HEK293 (cell line): ENCODE results near the gene RPIA.

Experiments used
- CTCF ChIA-PET: fragments of 350-600 bp; formaldehyde crosslinking; extraction: SDS; loops from one replicate; lab custom pipeline; 2021; ENCODE audit warnings: antibody characterized with exemption; lab: Yijun Ruan, JAX
- POLR2A ChIA-PET: fragments of 300-600 bp; formaldehyde crosslinking; extraction: SDS; loops from one replicate; lab custom pipeline; 2020; ENCODE audit warnings: antibody characterized with exemption, inconsistent platforms; lab: Yijun Ruan, JAX
- H3K27ac ChIP-seq: fragments of 200-500 bp; sonication (Bioruptor generic); 2 replicates; pipeline ENCODE4 v1.5.1; 2014; ENCODE audit warnings: low read depth, low read length, control low read depth, inconsistent platforms; ENCODE audit errors: extremely low read depth
- H3K36me3 ChIP-seq, 2 experiments: fragments of 200-500 bp in 1 of 2; sonication (Bioruptor generic) in 1 of 2; 1 replicate in 1 of 2; 2 replicates in 1 of 2; pipeline ENCODE4 v1.5.1; 2014 to 2017; ENCODE audit warnings: inconsistent platforms in 2 of 2, low read length in 2 of 2; ENCODE audit not compliant: control insufficient read depth in 2 of 2, insufficient read depth in 1 of 2
- H3K4me1 ChIP-seq: fragments of 200-500 bp; sonication (Bioruptor generic); 2 replicates; pipeline ENCODE4 v1.5.1; 2014; ENCODE audit warnings: mild to moderate bottlenecking, low read length, inconsistent platforms; ENCODE audit not compliant: control insufficient read depth, insufficient read depth
- H3K4me3 ChIP-seq: 2 replicates; pipeline ENCODE4 v1.5.1; 2011; ENCODE audit warnings: low read depth, mild to moderate bottlenecking, control low read depth, low read length, moderate library complexity
- H3K9me3 ChIP-seq: fragments of 200-500 bp; sonication (Bioruptor generic); 2 replicates; pipeline ENCODE4 v1.5.1; 2014; ENCODE audit warnings: low read depth, low read length, inconsistent platforms; ENCODE audit not compliant: control insufficient read depth, insufficient read depth
- PRDM1 ChIP-seq: fragments of 450-650 bp; formaldehyde crosslinking; IDR thresholded peaks from 2 replicates; pipeline ENCODE4; 2016; ENCODE audit warnings: missing biosample characterization, missing genetic modification characterization
- RBAK ChIP-seq: fragments of 450-650 bp; formaldehyde crosslinking; IDR thresholded peaks from 2 replicates; pipeline ENCODE4 v1.5.1; 2016; ENCODE audit warnings: missing biosample characterization, missing genetic modification characterization
- REPIN1 ChIP-seq: fragments of 450-650 bp; formaldehyde crosslinking; IDR thresholded peaks from 2 replicates; pipeline ENCODE4 v1.5.1; 2017; ENCODE audit warnings: missing biosample characterization, missing genetic modification characterization, low read depth
- ZBTB1 ChIP-seq: fragments of 450-650 bp; formaldehyde crosslinking; IDR thresholded peaks from 2 replicates; pipeline ENCODE4 v1.5.1; 2016; ENCODE audit warnings: missing biosample characterization, missing genetic modification characterization
- ZBTB17 ChIP-seq: fragments of 450-650 bp; formaldehyde crosslinking; IDR thresholded peaks from 2 replicates; pipeline ENCODE4 v1.5.1; 2016; ENCODE audit warnings: missing biosample characterization, missing genetic modification characterization
- ZBTB7A ChIP-seq: fragments of 450-650 bp; formaldehyde crosslinking; IDR thresholded peaks from 2 replicates; pipeline ENCODE4 v1.5.1; 2016; ENCODE audit warnings: low read depth, missing biosample characterization, missing genetic modification characterization
- ZNF404 ChIP-seq: fragments of 450-650 bp; formaldehyde crosslinking; IDR thresholded peaks from 2 replicates; pipeline ENCODE4 v1.5.1; 2017; ENCODE audit warnings: missing biosample characterization, missing genetic modification characterization
- ZNF423 ChIP-seq: fragments of 450-650 bp; formaldehyde crosslinking; IDR thresholded peaks from 2 replicates; pipeline ENCODE4 v1.5.1; 2016; ENCODE audit warnings: missing biosample characterization, missing genetic modification characterization
- ZNF473 ChIP-seq: fragments of 450-650 bp; formaldehyde crosslinking; IDR thresholded peaks from 2 replicates; pipeline ENCODE4 v1.5.1; 2017; ENCODE audit warnings: missing biosample characterization, missing genetic modification characterization
- ZNF530 ChIP-seq: fragments of 450-650 bp; formaldehyde crosslinking; IDR thresholded peaks from 2 replicates; pipeline ENCODE4 v1.5.1; 2016; ENCODE audit warnings: low read depth, missing biosample characterization, missing genetic modification characterization
- ZNF548 ChIP-seq: fragments of 450-650 bp; formaldehyde crosslinking; IDR thresholded peaks from 2 replicates; pipeline ENCODE4 v1.5.1; 2016; ENCODE audit warnings: missing biosample characterization, missing genetic modification characterization
- ZNF792 ChIP-seq: fragments of 450-650 bp; formaldehyde crosslinking; IDR thresholded peaks from 2 replicates; pipeline ENCODE4 v1.5.1; 2016; ENCODE audit warnings: missing biosample characterization, missing genetic modification characterization
- TF ChIP-seq, protein P1 (sequence below): fragments of 450-650 bp; formaldehyde crosslinking; IDR thresholded peaks from 2 replicates; pipeline ENCODE4; 2016; ENCODE audit warnings: missing biosample characterization, missing genetic modification characterization
- TF ChIP-seq, protein P2 (sequence below): fragments of 450-650 bp; formaldehyde crosslinking; IDR thresholded peaks from 2 replicates; pipeline ENCODE4 v1.5.1; 2016; ENCODE audit warnings: missing biosample characterization, missing genetic modification characterization, low read depth
- TF ChIP-seq, protein P3 (sequence below): fragments of 450-650 bp; formaldehyde crosslinking; IDR thresholded peaks from 2 replicates; pipeline ENCODE4 v1.5.1; 2016; ENCODE audit warnings: missing biosample characterization, missing genetic modification characterization
- TF ChIP-seq, protein P4 (sequence below): fragments of 450-650 bp; formaldehyde crosslinking; IDR thresholded peaks from 2 replicates; pipeline ENCODE4 v1.5.1; 2016; ENCODE audit warnings: missing biosample characterization, missing genetic modification characterization
- TF ChIP-seq, protein P5 (sequence below): fragments of 450-650 bp; formaldehyde crosslinking; IDR thresholded peaks from 2 replicates; pipeline ENCODE4 v1.5.1; 2016; ENCODE audit warnings: missing biosample characterization, missing genetic modification characterization

The RPIA gene

DNA sequence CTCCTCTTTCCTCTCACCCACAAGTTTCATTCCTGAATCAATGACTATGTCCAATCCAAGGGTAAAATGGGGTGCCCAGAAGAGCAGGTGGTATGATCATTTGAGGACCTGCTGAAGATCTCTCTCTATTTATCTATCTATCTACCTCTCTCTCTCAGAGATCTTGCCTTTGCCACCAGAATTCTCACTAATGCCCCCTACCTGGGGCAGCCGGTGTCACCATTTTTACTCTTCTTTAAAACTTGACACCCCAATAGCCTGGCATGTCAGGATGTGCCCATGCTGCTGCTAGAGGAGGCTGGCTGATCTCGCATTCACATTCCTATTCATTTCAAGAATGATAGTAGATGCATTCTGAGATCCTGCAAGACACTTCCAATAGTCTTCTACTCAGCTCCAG lies 24.3 kb upstream of the RPIA start:
- Histone ChIP-seq H3K36me3 (no peaks in the 10 kb centered on the region), H3K27ac (no peak overlapping the region), H3K4me3 (no peak overlapping the region), H3K9me3 (no peaks in the 10 kb centered on the region), H3K4me1 (no peaks in the 10 kb centered on the region)
- ChIA-PET POLR2A (interaction anchor here (0.6 kb wide), 1 partner anchor 35 kb away, joined by 3 read pairs; no protein-coding TSS in a partner anchor), CTCF (interaction anchor here (0.9 to 11.2 kb wide), 4 partner anchors 8 to 92 kb away, joined by 3 to 220 read pairs (median 4); no protein-coding TSS in a partner anchor)
- TF ChIP-seq PRDM1 (tag by site-specific recombination): no peak

DNA sequence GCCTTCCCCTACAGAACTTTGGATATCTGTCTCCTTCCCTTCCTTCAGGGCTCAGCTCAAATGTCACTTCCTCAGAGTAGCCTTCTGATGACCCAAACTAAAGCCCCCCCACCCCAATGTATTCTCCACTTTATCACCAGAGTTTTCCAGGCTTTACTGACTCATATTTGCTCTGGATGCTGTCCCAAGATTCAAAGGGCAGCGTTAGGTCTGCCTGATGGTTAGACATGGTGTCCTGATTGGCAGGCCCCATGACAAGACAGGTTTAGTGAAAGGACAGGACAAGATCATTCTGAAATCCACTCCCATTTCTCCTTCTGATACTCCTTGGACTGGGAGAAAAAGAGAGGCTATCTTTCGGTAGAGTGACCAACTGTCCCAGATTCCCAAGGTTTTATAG lies 22.6 kb upstream of the RPIA start:
- CTCF ChIA-PET: interaction anchor here (0.6 to 11.2 kb wide), 20 partner anchors 7 to 331 kb away, joined by 3 to 220 read pairs (median 5); no protein-coding TSS in a partner anchor
- Histone ChIP-seq H3K36me3 (no peaks in the 10 kb centered on the region), H3K4me1 (no peaks in the 10 kb centered on the region), H3K27ac (no peak overlapping the region), H3K4me3 (no peak overlapping the region), H3K9me3 (no peaks in the 10 kb centered on the region)
- POLR2A ChIA-PET: interaction anchor here (0.6 to 1.1 kb wide), 3 partner anchors 12 to 69 kb away, joined by 3 to 6 read pairs (median 3); no protein-coding TSS in a partner anchor
- TF ChIP-seq, protein P1, sequence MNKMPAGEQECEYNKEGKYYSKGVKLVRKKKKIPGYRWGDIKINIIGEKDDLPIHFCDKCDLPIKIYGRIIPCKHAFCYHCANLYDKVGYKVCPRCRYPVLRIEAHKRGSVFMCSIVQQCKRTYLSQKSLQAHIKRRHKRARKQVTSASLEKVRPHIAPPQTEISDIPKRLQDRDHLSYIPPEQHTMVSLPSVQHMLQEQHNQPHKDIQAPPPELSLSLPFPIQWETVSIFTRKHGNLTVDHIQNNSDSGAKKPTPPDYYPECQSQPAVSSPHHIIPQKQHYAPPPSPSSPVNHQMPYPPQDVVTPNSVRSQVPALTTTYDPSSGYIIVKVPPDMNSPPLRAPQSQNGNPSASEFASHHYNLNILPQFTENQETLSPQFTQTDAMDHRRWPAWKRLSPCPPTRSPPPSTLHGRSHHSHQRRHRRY (tag by site-specific recombination): no peak
- TF ChIP-seq, protein P2, sequence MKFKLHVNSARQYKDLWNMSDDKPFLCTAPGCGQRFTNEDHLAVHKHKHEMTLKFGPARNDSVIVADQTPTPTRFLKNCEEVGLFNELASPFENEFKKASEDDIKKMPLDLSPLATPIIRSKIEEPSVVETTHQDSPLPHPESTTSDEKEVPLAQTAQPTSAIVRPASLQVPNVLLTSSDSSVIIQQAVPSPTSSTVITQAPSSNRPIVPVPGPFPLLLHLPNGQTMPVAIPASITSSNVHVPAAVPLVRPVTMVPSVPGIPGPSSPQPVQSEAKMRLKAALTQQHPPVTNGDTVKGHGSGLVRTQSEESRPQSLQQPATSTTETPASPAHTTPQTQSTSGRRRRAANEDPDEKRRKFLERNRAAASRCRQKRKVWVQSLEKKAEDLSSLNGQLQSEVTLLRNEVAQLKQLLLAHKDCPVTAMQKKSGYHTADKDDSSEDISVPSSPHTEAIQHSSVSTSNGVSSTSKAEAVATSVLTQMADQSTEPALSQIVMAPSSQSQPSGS (tag by site-specific recombination): no peak
- TF ChIP-seq REPIN1 (tag by site-specific recombination) (no peak), ZNF548 (tag by site-specific recombination) (no peak), ZBTB17 (no peak), ZNF404 (tag by site-specific recombination) (no peak), RBAK (tag by site-specific recombination) (no peak), ZNF792 (tag by site-specific recombination) (no peak), ZBTB7A (tag by site-specific recombination) (no peak), ZBTB1 (tag by site-specific recombination) (no peak), ZNF423 (tag by site-specific recombination) (no peak), ZNF473 (no peak), ZNF530 (no peak)
- TF ChIP-seq, protein P3, sequence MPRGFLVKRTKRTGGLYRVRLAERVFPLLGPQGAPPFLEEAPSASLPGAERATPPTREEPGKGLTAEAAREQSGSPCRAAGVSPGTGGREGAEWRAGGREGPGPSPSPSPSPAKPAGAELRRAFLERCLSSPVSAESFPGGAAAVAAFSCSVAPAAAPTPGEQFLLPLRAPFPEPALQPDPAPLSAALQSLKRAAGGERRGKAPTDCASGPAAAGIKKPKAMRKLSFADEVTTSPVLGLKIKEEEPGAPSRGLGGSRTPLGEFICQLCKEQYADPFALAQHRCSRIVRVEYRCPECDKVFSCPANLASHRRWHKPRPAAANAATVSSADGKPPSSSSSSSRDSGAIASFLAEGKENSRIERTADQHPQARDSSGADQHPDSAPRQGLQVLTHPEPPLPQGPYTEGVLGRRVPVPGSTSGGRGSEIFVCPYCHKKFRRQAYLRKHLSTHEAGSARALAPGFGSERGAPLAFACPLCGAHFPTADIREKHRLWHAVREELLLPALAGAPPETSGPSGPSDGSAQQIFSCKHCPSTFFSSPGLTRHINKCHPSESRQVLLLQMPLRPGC: no peak
- TF ChIP-seq, protein P4, sequence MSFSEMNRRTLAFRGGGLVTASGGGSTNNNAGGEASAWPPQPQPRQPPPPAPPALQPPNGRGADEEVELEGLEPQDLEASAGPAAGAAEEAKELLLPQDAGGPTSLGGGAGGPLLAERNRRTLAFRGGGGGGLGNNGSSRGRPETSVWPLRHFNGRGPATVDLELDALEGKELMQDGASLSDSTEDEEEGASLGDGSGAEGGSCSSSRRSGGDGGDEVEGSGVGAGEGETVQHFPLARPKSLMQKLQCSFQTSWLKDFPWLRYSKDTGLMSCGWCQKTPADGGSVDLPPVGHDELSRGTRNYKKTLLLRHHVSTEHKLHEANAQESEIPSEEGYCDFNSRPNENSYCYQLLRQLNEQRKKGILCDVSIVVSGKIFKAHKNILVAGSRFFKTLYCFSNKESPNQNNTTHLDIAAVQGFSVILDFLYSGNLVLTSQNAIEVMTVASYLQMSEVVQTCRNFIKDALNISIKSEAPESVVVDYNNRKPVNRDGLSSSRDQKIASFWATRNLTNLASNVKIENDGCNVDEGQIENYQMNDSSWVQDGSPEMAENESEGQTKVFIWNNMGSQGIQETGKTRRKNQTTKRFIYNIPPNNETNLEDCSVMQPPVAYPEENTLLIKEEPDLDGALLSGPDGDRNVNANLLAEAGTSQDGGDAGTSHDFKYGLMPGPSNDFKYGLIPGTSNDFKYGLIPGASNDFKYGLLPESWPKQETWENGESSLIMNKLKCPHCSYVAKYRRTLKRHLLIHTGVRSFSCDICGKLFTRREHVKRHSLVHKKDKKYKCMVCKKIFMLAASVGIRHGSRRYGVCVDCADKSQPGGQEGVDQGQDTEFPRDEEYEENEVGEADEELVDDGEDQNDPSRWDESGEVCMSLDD (tag by site-specific recombination): no peak
- TF ChIP-seq, protein P5, sequence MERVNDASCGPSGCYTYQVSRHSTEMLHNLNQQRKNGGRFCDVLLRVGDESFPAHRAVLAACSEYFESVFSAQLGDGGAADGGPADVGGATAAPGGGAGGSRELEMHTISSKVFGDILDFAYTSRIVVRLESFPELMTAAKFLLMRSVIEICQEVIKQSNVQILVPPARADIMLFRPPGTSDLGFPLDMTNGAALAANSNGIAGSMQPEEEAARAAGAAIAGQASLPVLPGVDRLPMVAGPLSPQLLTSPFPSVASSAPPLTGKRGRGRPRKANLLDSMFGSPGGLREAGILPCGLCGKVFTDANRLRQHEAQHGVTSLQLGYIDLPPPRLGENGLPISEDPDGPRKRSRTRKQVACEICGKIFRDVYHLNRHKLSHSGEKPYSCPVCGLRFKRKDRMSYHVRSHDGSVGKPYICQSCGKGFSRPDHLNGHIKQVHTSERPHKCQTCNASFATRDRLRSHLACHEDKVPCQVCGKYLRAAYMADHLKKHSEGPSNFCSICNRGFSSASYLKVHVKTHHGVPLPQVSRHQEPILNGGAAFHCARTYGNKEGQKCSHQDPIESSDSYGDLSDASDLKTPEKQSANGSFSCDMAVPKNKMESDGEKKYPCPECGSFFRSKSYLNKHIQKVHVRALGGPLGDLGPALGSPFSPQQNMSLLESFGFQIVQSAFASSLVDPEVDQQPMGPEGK (tag by site-specific recombination): no peak
